Esophagus squamous epithelium (tissue), 4 donors: ENCODE results near the gene DGAT2.

Source experiments
- POLR2A ChIP-seq, 4 donors: fragments of 450-650 bp; IDR thresholded peaks; one replicate each; pipeline ENCODE4 v1.6.1; 2017; ENCODE audit warnings: antibody characterized with exemption in 4 of 4, mild to moderate bottlenecking in 4 of 4, moderate library complexity in 3 of 4
- TF ChIP-seq, protein P1 (sequence below), 6 experiments: fragments of 450-650 bp in 4 of 6; fragments of 200-600 bp in 2 of 6; sonication (generic) in 2 of 6; IDR thresholded peaks; one replicate each; pipeline ENCODE4 v1.5.1; 2016 to 2019; ENCODE audit warnings: antibody characterized with exemption in 6 of 6, mild to moderate bottlenecking in 4 of 6, moderate library complexity in 4 of 6

DNA sequence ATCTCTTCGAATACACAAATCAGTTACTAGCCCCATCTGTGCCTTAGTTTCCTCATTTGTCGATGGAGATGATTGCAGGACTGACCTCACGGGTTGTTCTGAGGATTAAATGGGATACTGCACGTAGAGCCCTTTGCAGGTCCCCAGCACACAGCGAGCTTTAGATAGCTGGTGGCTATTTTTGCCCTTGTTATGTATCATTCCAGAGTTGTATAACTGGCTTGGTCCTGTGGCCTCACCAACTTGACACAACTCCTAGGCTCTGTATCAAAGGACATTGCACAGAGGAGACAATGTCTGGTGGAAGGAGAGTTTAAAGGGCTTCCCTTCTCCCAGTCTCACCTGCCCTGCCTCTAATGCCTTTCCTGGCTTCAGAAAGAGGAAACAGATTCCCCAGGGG is 22.8 kb upstream of the DGAT2 start:
- TF ChIP-seq, protein P1, sequence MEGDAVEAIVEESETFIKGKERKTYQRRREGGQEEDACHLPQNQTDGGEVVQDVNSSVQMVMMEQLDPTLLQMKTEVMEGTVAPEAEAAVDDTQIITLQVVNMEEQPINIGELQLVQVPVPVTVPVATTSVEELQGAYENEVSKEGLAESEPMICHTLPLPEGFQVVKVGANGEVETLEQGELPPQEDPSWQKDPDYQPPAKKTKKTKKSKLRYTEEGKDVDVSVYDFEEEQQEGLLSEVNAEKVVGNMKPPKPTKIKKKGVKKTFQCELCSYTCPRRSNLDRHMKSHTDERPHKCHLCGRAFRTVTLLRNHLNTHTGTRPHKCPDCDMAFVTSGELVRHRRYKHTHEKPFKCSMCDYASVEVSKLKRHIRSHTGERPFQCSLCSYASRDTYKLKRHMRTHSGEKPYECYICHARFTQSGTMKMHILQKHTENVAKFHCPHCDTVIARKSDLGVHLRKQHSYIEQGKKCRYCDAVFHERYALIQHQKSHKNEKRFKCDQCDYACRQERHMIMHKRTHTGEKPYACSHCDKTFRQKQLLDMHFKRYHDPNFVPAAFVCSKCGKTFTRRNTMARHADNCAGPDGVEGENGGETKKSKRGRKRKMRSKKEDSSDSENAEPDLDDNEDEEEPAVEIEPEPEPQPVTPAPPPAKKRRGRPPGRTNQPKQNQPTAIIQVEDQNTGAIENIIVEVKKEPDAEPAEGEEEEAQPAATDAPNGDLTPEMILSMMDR (IDR thresholded peaks at IDR 0.05) = no peak
- TF ChIP-seq POLR2A (IDR thresholded peaks at IDR 0.05) = no peak
